ENCODE measurements around the gene PLCD3. TPM values are rescaled to one million over a fixed set of nuclear protein-coding genes. Genes with fewer than 3 reads are reported as not detected.
A peak's percentile ranks its signal among the peaks of the same experiment; 100 is the strongest.

The PLCD3 gene
- total and polyA plus RNA-seq, 2 of the 8 experiments (the other 6 are each of a cell fraction or from before 2014, with no cell fraction given): 26.5 to 48.1 TPM

DNA sequence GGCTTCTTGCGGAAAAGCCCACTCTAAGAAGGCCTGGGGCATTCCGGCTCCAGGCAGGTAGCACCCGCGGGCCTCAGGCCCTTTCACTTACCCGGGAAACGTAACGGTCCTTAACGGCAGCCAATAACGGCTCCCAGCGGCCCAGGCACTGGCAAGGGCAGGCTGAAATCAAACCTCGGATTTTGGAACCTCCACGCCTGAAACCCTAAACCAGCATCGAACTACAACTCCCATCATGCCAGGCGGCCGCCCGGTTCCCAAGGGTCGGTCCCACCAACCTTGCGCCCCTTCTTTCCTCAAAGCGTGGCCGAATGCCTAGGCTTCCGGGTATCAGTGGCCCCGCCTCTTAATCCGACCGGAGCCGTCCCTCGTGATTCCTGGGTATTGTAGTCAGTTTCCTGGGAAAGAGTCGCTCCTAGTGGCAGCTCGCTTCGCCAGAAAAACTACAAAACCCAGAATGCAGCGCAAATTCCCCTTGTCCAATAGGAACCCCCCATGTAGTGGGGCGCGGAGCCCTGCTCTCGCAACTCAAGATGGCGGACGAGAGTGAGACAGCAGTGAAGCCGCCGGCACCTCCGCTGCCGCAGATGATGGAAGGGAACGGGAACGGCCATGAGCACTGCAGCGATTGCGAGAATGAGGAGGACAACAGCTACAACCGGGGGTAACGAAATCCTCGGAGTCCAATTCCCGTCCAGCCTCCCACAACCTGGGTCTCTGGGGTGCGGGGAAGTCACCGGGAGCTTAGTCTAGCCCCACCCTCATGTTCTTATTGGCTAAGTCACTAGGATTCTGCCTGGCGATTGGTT lies 71.3 kb downstream of the PLCD3 start, which contains the start of gene NMT1 (continued):
- TF ChIP-seq RFX5 (IDR thresholded peaks at IDR 0.05; ENCODE audit: borderline replicate concordance, low read depth, low read length) (0 out of 2 replicates have a peak, but pooled peaks have one; percentile 22), SP2 (IDR thresholded peaks at IDR 0.05; ENCODE audit: low read length) (peak; percentile 73), CTBP2 (IDR thresholded peaks at IDR 0.05; ENCODE audit: borderline replicate concordance, insufficient read depth, insufficient read length, low read length) (no peak), TAF1 (IDR thresholded peaks at IDR 0.05; ENCODE audit: low read depth, low read length) (peak; percentile 97), EP300 (IDR thresholded peaks at IDR 0.05; ENCODE audit: borderline replicate concordance in 1 of 2, low read depth in 2 of 2, low read length in 2 of 2) (no peak), CHD1 (IDR thresholded peaks at IDR 0.05; ENCODE audit: low read depth, low read length) (no peak), POU5F1 (IDR thresholded peaks at IDR 0.05; ENCODE audit: low read depth, low read length) (no peak), TBP (IDR thresholded peaks at IDR 0.05; ENCODE audit: low read depth, low read length) (peak; percentile 95), KDM1A (IDR thresholded peaks at IDR 0.05; ENCODE audit: borderline replicate concordance, low read length) (peak; percentile 95), SIX5 (IDR thresholded peaks at IDR 0.05; ENCODE audit: low read depth, low read length) (peak; percentile 91), BRCA1 (IDR thresholded peaks at IDR 0.05; ENCODE audit: low read depth, low read length) (peak; percentile 55), MAX (IDR thresholded peaks at IDR 0.05) (peak; percentile 54), PHF8 (conservative IDR thresholded peaks at IDR 0.05; ENCODE audit: low read depth, low read length) (peak; percentile 100), EZH2 (IDR thresholded peaks at IDR 0.05; ENCODE audit: low read depth, low read length, severe bottlenecking) (no peak), RBBP5 (IDR thresholded peaks at IDR 0.05; ENCODE audit: borderline replicate concordance, low read depth, low read length) (peak; percentile 96), GTF2F1 (IDR thresholded peaks at IDR 0.05; ENCODE audit: borderline replicate concordance, low read depth, low read length) (peak; percentile 64; the same call in 1 of the 2 replicates), BACH1 (IDR thresholded peaks at IDR 0.05; ENCODE audit: low read length) (no peak)
- TF ChIP-seq, protein P1, sequence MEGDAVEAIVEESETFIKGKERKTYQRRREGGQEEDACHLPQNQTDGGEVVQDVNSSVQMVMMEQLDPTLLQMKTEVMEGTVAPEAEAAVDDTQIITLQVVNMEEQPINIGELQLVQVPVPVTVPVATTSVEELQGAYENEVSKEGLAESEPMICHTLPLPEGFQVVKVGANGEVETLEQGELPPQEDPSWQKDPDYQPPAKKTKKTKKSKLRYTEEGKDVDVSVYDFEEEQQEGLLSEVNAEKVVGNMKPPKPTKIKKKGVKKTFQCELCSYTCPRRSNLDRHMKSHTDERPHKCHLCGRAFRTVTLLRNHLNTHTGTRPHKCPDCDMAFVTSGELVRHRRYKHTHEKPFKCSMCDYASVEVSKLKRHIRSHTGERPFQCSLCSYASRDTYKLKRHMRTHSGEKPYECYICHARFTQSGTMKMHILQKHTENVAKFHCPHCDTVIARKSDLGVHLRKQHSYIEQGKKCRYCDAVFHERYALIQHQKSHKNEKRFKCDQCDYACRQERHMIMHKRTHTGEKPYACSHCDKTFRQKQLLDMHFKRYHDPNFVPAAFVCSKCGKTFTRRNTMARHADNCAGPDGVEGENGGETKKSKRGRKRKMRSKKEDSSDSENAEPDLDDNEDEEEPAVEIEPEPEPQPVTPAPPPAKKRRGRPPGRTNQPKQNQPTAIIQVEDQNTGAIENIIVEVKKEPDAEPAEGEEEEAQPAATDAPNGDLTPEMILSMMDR (IDR thresholded peaks at IDR 0.05; ENCODE audit: control extremely low read depth in 1 of 3, insufficient read depth in 1 of 3, low read depth in 1 of 3, low read length in 3 of 3): peak in 1 of 3 experiments; percentile 2; a peak in 1 of 4 replicates
